ENCODE results near the gene CRYBB1.

- TF ChIP-seq CTCF (IDR thresholded peaks at IDR 0.05 in 8 of 11, conservative IDR thresholded peaks at IDR 0.05 in 3 of 11) (no peak), POLR2A (IDR thresholded peaks at IDR 0.05) (no peak), POLR2AphosphoS5 (IDR thresholded peaks at IDR 0.05) (no peak)
These were observed 6.2 kb upstream of the CRYBB1 start for GRCh38 chr22:26623984-26624383.
